ENCODE measurements around the gene PTAFR.

GRCh38 chr1:28114844-28115243, 61.6 kb downstream of the PTAFR start:
- TF ChIP-seq EZH2 (IDR thresholded peaks at IDR 0.05) (no peak), RAD21 (IDR thresholded peaks at IDR 0.05; ENCODE audit: low read depth) (no peak), POLR2A (IDR thresholded peaks at IDR 0.05; ENCODE audit: borderline replicate concordance, extremely low read depth, insufficient read depth, insufficient read length) (no peak), EGR1 (IDR thresholded peaks at IDR 0.05; ENCODE audit: low read depth) (no peak), JUND (IDR thresholded peaks at IDR 0.05) (no peak), CTCF (IDR thresholded peaks at IDR 0.05 in 2 of 3, conservative IDR thresholded peaks at IDR 0.05 in 1 of 3; ENCODE audit: borderline replicate concordance in 1 of 3, insufficient read depth in 1 of 3, low read depth in 2 of 3, low read length in 2 of 3) (no peak), POLR2AphosphoS5 (IDR thresholded peaks at IDR 0.05; ENCODE audit: low read depth, low read length) (no peak), SRF (IDR thresholded peaks at IDR 0.05; ENCODE audit: low read depth) (no peak), EZH2phosphoT487 (IDR thresholded peaks at IDR 0.05; ENCODE audit: borderline replicate concordance) (no peak), SIN3A (IDR thresholded peaks at IDR 0.05; ENCODE audit: low read depth) (no peak)
- TF ChIP-seq, protein P1, sequence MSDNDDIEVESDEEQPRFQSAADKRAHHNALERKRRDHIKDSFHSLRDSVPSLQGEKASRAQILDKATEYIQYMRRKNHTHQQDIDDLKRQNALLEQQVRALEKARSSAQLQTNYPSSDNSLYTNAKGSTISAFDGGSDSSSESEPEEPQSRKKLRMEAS (IDR thresholded peaks at IDR 0.05), result no peak

Data from HCT116 (cell line).